Transverse colon (tissue), 4 donors: ENCODE results near the gene CCDC88C. TPM values are rescaled to one million over a fixed set of nuclear protein-coding genes. Genes with fewer than 3 reads are reported as not detected.
A peak's percentile ranks its signal among the peaks of the same experiment; 100 is the strongest.

ENCODE experiments used
- DNase-seq: peaks from one replicate; pipeline ENCODE4 v3.0.0-alpha.2; 2019
- H3K27ac ChIP-seq, 4 donors: fragments of 200-600 bp; sonication (generic); 2 replicates each; pipeline ENCODE4 v1.5.1; 2016 to 2018; ENCODE audit warnings: inconsistent platforms in 4 of 4
- H3K27me3 ChIP-seq: fragments of 200-600 bp; sonication (generic); 2 replicates; pipeline ENCODE4 v1.5.1; 2017; ENCODE audit warnings: inconsistent platforms
- H3K36me3 ChIP-seq, 4 donors: fragments of 200-600 bp; sonication (generic); 2 replicates each; pipeline ENCODE4 v1.5.1; 2017 to 2019; ENCODE audit warnings: inconsistent platforms in 4 of 4
- H3K4me1 ChIP-seq, 4 donors: fragments of 200-600 bp; sonication (generic); 2 replicates each; pipeline ENCODE4 v1.5.1; 2017 to 2020; ENCODE audit warnings: inconsistent platforms in 4 of 4
- H3K4me3 ChIP-seq, 4 donors: fragments of 200-600 bp; sonication (generic); 1 replicate in 1 of 4; 2 replicates in 3 of 4; pipeline versions ENCODE4 v1.5.1 to v1.6.1; 2017 to 2019; ENCODE audit warnings: inconsistent platforms in 4 of 4
- H3K9me3 ChIP-seq, 2 donors: fragments of 200-600 bp; sonication (generic); 2 replicates each; pipeline ENCODE4 v1.5.1; 2017 to 2019; ENCODE audit warnings: inconsistent platforms in 2 of 2
- EP300 ChIP-seq: sonication (generic); formaldehyde crosslinking; IDR thresholded peaks from one replicate; pipeline ENCODE4 v1.6.1; 2017; ENCODE audit warnings: antibody characterized with exemption, low read depth
- POLR2A ChIP-seq: fragments of 450-650 bp; IDR thresholded peaks from one replicate; pipeline ENCODE4 v1.6.1; 2016; ENCODE audit warnings: antibody characterized with exemption, mild to moderate bottlenecking, moderate library complexity
- POLR2AphosphoS5 ChIP-seq, 3 donors: sonication (generic); formaldehyde crosslinking; IDR thresholded peaks; one replicate each; pipeline ENCODE4 v1.6.1; 2016; ENCODE audit warnings: antibody characterized with exemption in 3 of 3
- WGBS, 2 donors: methylation state at CpG; one replicate each; pipeline ENCODE4 v1.1.5; 2018; ENCODE audit warnings: low coverage in 1 of 2; 5-methylcytosine and 5-hydroxymethylcytosine counted together
- in situ Hi-C, 4 donors: fragments of 200-750 bp; cut with MboI; loops; one replicate each; pipeline versions ENCODE4 v1.15.0 to v1.15.1; 2017; ENCODE audit warnings: low sequenced_read_pairs in 3 of 4, low pct_ligation_motif_present in 1 of 4, low pct_unique_long_range_greater_than_20kb in 1 of 4
- intact Hi-C: fragments of 100-400 bp; cut with DNase I; formaldehyde crosslinking; loops from one replicate; pipeline ENCODE4 v1.15.1; 2023; ENCODE audit warnings: low total_unique reads
- total RNA-seq, 4 donors: library from RNA; depleted of rRNA; stranded (reverse); fragments of >200 nt; gene quantifications; one replicate each; pipeline ENCODE4 v1.1.0, GENCODE V29; 2016
- TF ChIP-seq, protein P1 (sequence below), 5 experiments: fragments of 200-600 bp in 3 of 5; fragments of 450-650 bp in 2 of 5; sonication (generic) in 3 of 5; IDR thresholded peaks; 1 replicate in 2 of 5; 2 replicates in 3 of 5; pipeline ENCODE4 v1.5.1; 2016 to 2017; ENCODE audit warnings: antibody characterized with exemption in 5 of 5, inconsistent platforms in 3 of 5, mild to moderate bottlenecking in 2 of 5, moderate library complexity in 1 of 5

CCDC88C gene
- total RNA-seq, 4 donors from 2014 or later: 29.5 to 171 (median 60.3) TPM

DNA sequence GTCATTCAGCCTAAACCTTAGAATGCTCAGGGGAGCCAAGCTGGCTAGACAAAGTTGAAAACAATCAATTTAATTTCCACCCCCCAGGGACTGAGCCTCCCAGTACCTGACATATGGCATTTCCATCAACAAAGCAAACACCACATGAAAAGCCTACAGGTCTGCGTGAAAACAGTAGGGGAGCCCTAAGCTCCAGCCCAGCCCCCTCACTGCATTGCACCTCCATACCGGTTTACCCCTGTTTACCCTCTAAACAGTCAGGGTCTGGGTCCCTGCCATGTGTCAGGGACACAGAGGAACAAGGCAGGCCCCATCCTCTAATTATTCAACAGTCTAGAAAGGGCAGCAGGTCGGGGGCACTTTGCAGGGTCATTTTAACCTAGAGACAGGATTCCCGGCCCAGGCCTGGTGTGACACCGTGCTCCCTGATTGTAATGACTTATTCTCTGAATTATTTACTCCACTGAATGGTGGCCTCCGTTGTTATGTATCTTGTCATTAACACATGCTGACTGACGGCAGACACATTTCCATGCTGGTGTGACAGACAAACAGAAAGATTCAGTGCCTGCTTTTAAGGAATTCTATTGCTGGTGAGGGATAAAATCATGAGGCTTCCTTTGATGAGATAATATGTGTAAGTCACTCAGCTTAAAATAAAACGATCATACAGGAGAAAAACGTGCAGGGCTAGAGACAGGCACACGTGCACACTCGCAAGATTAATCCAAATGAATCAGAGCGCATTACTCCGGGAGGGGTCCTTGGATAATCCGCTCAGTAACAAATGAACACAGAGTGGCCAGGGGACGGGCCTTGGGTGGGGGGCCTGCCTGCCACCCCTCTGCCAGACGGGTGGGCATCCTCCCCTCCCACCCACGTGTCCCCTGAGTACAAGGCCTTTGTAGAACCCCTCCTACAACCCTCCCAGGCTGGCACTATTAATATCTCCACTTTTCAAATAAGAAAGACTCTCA lies 23.2 kb downstream of the CCDC88C start:
- Histone ChIP-seq H3K4me3 (no peak overlapping the region), H3K27me3 (no peaks in the 10 kb centered on the region), H3K36me3 (no peaks in the 10 kb centered on the region), H3K9me3 (no peaks in the 10 kb centered on the region), H3K27ac (no peak overlapping the region), H3K4me1 (peaks cover 11 to 53% (median 35%) of the 10 kb centered on the region in 4 donors)
- WGBS, 2 donors: 90 to 94% methylated on average over 10 to 17 of the region's 17 CpGs
- intact Hi-C loops (no loop called here), in situ Hi-C loops (no loop called here)
- no peak for TF ChIP-seq POLR2A
- no peak for TF ChIP-seq EP300
- TF ChIP-seq, protein P1, sequence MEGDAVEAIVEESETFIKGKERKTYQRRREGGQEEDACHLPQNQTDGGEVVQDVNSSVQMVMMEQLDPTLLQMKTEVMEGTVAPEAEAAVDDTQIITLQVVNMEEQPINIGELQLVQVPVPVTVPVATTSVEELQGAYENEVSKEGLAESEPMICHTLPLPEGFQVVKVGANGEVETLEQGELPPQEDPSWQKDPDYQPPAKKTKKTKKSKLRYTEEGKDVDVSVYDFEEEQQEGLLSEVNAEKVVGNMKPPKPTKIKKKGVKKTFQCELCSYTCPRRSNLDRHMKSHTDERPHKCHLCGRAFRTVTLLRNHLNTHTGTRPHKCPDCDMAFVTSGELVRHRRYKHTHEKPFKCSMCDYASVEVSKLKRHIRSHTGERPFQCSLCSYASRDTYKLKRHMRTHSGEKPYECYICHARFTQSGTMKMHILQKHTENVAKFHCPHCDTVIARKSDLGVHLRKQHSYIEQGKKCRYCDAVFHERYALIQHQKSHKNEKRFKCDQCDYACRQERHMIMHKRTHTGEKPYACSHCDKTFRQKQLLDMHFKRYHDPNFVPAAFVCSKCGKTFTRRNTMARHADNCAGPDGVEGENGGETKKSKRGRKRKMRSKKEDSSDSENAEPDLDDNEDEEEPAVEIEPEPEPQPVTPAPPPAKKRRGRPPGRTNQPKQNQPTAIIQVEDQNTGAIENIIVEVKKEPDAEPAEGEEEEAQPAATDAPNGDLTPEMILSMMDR (IDR thresholded peaks at IDR 0.05): no peak
- no peak for TF ChIP-seq POLR2AphosphoS5 (IDR thresholded peaks at IDR 0.05)
- no peak for DNase-seq

DNA sequence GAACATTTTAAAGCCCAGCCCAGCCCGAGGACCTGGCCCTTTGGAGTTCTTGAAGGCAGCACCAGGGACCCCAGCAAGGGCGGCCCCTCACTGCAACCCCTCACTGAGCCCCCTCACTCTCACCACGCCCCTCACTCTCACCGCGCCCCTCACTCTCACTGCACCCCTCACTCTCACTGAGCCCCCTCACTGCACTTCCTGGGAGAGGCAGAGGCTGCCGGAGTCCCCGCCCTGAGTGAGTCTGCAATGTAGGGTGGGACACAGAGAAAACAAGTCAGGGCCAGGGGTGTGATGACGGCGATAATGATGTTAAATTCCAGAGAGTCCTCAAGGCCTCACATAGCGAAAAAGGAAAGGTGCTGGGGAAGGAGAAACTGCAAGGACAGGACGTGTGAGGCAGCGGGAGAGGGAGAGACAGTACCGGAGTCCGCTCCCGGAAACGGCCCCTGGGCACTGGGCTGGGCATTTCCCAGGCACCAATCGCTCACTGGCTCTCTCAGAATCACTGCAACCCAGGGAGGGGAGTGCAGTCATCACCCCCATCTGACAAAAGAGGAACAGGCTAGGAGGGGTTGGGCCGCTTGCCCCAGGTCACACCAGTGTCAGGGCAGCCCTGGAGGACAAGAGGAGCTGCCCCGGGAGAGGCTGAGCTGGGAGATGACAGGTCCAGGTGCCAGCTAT lies 24.9 kb downstream of the CCDC88C start:
- in situ Hi-C loops: no loop called here
- H3K36me3 ChIP-seq: no peaks in the 10 kb centered on the region
- no peaks in the 10 kb centered on the region for H3K9me3 ChIP-seq
- no peak for TF ChIP-seq POLR2AphosphoS5 (IDR thresholded peaks at IDR 0.05)
- no peak for TF ChIP-seq POLR2A
- TF ChIP-seq, protein P1 (IDR thresholded peaks at IDR 0.05): no peak
- TF ChIP-seq EP300: no peak
- intact Hi-C loops: no loop called here
- no peaks in the 10 kb centered on the region for H3K27me3 ChIP-seq
- peaks cover 2 to 53% (median 31%) of the 10 kb centered on the region in 4 donors for H3K4me1 ChIP-seq
- no peak overlapping the region for H3K4me3 ChIP-seq
- 53 to 80% methylated on average over 3 to 19 of the region's 19 CpGs for WGBS, 2 donors
- no peak overlapping the region for H3K27ac ChIP-seq
- DNase-seq: no peak

DNA sequence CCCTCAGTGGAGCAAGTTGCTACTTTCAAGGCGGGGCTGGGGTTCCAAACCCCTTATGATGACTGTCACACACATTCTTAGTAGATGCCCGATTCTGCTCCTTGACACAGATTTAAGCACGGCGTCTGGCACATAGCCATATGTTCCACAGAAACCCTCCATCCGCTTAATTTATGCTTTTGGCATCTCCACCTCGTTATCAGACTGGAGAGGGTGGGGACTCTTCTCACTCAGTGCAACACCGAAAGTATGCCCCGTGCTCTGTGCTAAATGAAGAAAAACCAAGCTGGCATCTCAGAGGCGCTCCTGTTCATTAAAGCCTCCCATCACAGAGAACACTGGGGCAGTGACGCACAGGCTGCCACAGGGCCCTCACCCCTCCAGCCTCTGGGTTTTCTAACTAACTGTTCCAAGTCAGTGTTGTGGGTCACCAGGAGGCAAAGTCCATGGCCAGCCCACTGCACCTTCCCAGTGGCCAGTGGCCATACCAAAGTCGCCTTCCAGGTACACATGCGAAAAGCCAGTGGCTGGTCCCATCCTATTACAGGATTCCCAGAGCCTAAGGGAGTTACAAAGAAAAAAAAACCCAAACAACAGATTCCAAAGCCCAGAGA lies 27.3 kb downstream of the CCDC88C start:
- no peak for DNase-seq
- no peak for TF ChIP-seq POLR2AphosphoS5 (IDR thresholded peaks at IDR 0.05)
- TF ChIP-seq, protein P1 (IDR thresholded peaks at IDR 0.05): no peak
- TF ChIP-seq EP300: no peak
- no peak for TF ChIP-seq POLR2A
- no peak overlapping the region for H3K27ac ChIP-seq
- H3K36me3 ChIP-seq: no peaks in the 10 kb centered on the region
- in situ Hi-C loops: no loop called here
- H3K9me3 ChIP-seq: no peaks in the 10 kb centered on the region
- no peak overlapping the region for H3K4me3 ChIP-seq
- intact Hi-C loops: no loop called here
- 77 to 79% methylated on average over 5 to 12 of the region's 12 CpGs for WGBS, 2 donors
- peaks cover 0 to 40% (median 11%) of the 10 kb centered on the region in 4 donors for H3K4me1 ChIP-seq
- H3K27me3 ChIP-seq: no peaks in the 10 kb centered on the region

DNA sequence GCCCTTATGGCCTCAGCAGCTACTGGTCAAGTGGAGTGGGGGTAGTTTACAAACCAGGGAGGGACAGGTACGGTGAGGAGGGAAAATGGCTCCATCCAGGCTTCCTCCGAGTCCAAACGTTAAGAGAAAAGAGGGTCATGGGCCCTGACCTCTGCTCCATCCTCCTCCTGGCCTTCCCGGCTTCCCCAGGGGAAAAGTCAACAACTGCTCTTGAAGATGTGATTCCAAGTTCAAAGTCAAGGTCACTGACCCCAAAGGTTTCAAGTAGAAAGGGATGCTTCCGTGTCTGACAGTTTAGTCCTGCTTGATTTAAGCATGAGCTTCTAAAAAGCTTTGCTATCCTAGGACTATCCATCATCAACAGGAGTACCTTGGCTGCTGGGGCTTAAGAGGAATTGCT lies 28.5 kb downstream of the CCDC88C start:
- intact Hi-C loops: no loop called here
- H3K4me3 ChIP-seq: no peak overlapping the region
- no peaks in the 10 kb centered on the region for H3K27me3 ChIP-seq
- DNase-seq: no peak
- TF ChIP-seq, protein P1 (IDR thresholded peaks at IDR 0.05): no peak
- no peak for TF ChIP-seq POLR2AphosphoS5 (IDR thresholded peaks at IDR 0.05)
- TF ChIP-seq EP300: no peak
- TF ChIP-seq POLR2A: no peak
- in situ Hi-C loops: no loop called here
- no peaks in the 10 kb centered on the region for H3K9me3 ChIP-seq
- WGBS, 2 donors: 88% methylated on average over 5 of the region's 5 CpGs; no CpG with 5 or more reads in 1 of the 2 donors
- peak overlapping the region in 3 of 4 donors; percentile 54 to 77 (median 74) for H3K27ac ChIP-seq
- no peaks in the 10 kb centered on the region for H3K36me3 ChIP-seq
- H3K4me1 ChIP-seq: peaks cover 0 to 40% (median 11%) of the 10 kb centered on the region in 4 donors
